Right atrium auricular region (tissue), 2 donors: ENCODE results near the gene CACNA1D. TPM values are rescaled to one million over a fixed set of nuclear protein-coding genes. Genes with fewer than 3 reads are reported as not detected.

Experiments used
- DNase-seq: peaks from one replicate; pipeline ENCODE4 v3.0.0-alpha.2; 2019; ENCODE audit warnings: low spot score
- H3K27ac ChIP-seq, 2 donors: fragments of 200-600 bp; sonication (generic); 1 replicate in 1 of 2; 2 replicates in 1 of 2; pipeline ENCODE4 v1.5.1; 2016 to 2019
- H3K27me3 ChIP-seq, 2 donors: fragments of 200-600 bp; sonication (generic); one replicate each; pipeline versions ENCODE4 v1.5.1 to v1.6.0; 2017 to 2019
- H3K36me3 ChIP-seq: fragments of 200-600 bp; sonication (generic); one replicate; pipeline ENCODE4 v1.5.1; 2016
- H3K4me1 ChIP-seq, 2 donors: fragments of 200-600 bp; sonication (generic); one replicate each; pipeline versions ENCODE4 v1.5.1 to v1.6.0; 2017 to 2019
- H3K4me3 ChIP-seq, 2 donors: fragments of 200-600 bp; sonication (generic); 1 replicate in 1 of 2; 2 replicates in 1 of 2; pipeline ENCODE4 v1.5.1; 2017 to 2019; ENCODE audit warnings: mild to moderate bottlenecking in 1 of 2, moderate library complexity in 1 of 2
- H3K9me3 ChIP-seq, 2 donors: fragments of 200-600 bp; sonication (generic); one replicate each; pipeline ENCODE4 v1.5.1; 2019
- CTCF ChIP-seq, 2 donors: fragments of 200-600 bp; sonication (generic); IDR thresholded peaks; one replicate each; pipeline ENCODE4 v1.5.1; 2019; ENCODE audit warnings: antibody characterized with exemption in 2 of 2
- total RNA-seq, 2 donors: library from RNA; depleted of rRNA; stranded (reverse); fragments of >200 nt; gene quantifications; one replicate each; pipeline ENCODE4 v1.1.0, GENCODE V29; 2016

The CACNA1D gene
- total RNA-seq, 2 donors from 2014 or later, result 2.7 to 9.6 TPM

GRCh38 chr3:53675022-53675697 lies 180.7 kb downstream of the CACNA1D start:
- Histone ChIP-seq H3K4me3 (no peak overlapping the region), H3K9me3 (no peaks in the 10 kb centered on the region), H3K27ac (peak overlapping the region; percentile 66 to 82), H3K27me3 (no peaks in the 10 kb centered on the region), H3K4me1 (peaks cover 0 to 39% of the 10 kb centered on the region in 2 donors), H3K36me3 (no peaks in the 10 kb centered on the region)
- no peak for TF ChIP-seq CTCF (IDR thresholded peaks at IDR 0.05)
- DNase-seq, result no peak

GRCh38 chr3:53675942-53676341 lies 181.5 kb downstream of the CACNA1D start:
- Histone ChIP-seq H3K27me3 (no peaks in the 10 kb centered on the region), H3K9me3 (no peaks in the 10 kb centered on the region), H3K4me3 (no peak overlapping the region), H3K4me1 (peaks cover 0 to 42% of the 10 kb centered on the region in 2 donors), H3K36me3 (no peaks in the 10 kb centered on the region), H3K27ac (peak overlapping the region; percentile 66 to 82)
- DNase-seq, result no peak
- no peak for TF ChIP-seq CTCF (IDR thresholded peaks at IDR 0.05)

- TF ChIP-seq CTCF (IDR thresholded peaks at IDR 0.05), result peak in 1 of 2 donors; percentile 56
- no peaks in the 10 kb centered on the region for H3K36me3 ChIP-seq
- peaks cover 0 to 42% of the 10 kb centered on the region in 2 donors for H3K4me1 ChIP-seq
- H3K9me3 ChIP-seq, result no peaks in the 10 kb centered on the region
- no peaks in the 10 kb centered on the region for H3K27me3 ChIP-seq
- H3K4me3 ChIP-seq, result no peak overlapping the region
- no peak for DNase-seq
- peak overlapping the region; percentile 66 to 82 for H3K27ac ChIP-seq
These were observed 183.0 kb downstream of the CACNA1D start for GRCh38 chr3:53677413-53677812.

GRCh38 chr3:53680028-53680427 lies 185.6 kb downstream of the CACNA1D start:
- Histone ChIP-seq H3K4me3 (no peak overlapping the region), H3K27ac (peak overlapping the region in 1 of 2 donors; percentile 12), H3K27me3 (no peaks in the 10 kb centered on the region), H3K36me3 (no peaks in the 10 kb centered on the region), H3K9me3 (no peaks in the 10 kb centered on the region), H3K4me1 (peaks cover 0 to 20% of the 10 kb centered on the region in 2 donors)
- no peak for DNase-seq
- no peak for TF ChIP-seq CTCF (IDR thresholded peaks at IDR 0.05)

- Histone ChIP-seq H3K36me3 (no peaks in the 10 kb centered on the region), H3K4me3 (no peak overlapping the region), H3K9me3 (no peaks in the 10 kb centered on the region), H3K4me1 (peaks cover 0 to 12% of the 10 kb centered on the region in 2 donors), H3K27me3 (no peaks in the 10 kb centered on the region), H3K27ac (no peak overlapping the region)
- no peak for TF ChIP-seq CTCF (IDR thresholded peaks at IDR 0.05)
- no peak for DNase-seq
These were observed 188.4 kb downstream of the CACNA1D start for GRCh38 chr3:53682807-53683206.

GRCh38 chr3:53688066-53688465 lies 193.7 kb downstream of the CACNA1D start:
- DNase-seq, result peak; percentile 30
- TF ChIP-seq CTCF (IDR thresholded peaks at IDR 0.05), result no peak
- H3K36me3 ChIP-seq, result no peaks in the 10 kb centered on the region

More at GRCh38 chr3:53688066-53688465, 193.7 kb downstream of the CACNA1D start:
- Histone ChIP-seq H3K27me3 (no peaks in the 10 kb centered on the region), H3K4me1 (no peaks in the 10 kb centered on the region), H3K4me3 (no peak overlapping the region), H3K9me3 (no peaks in the 10 kb centered on the region), H3K27ac (no peak overlapping the region)
